HG02943 (cell line): ENCODE data around the gene KCTD18.

ENCODE experiments used
- ATAC-seq: cut with Tn5 transposase; IDR thresholded peaks from one replicate; pipeline ENCODE4 v1.9.1; 2021; ENCODE audit warnings: mild to moderate bottlenecking, low read depth, moderate library complexity; ENCODE audit not compliant: unreplicated experiment

KCTD18 gene

GRCh38 chr2:200459101-200459500, 50.8 kb downstream of the KCTD18 start:
- no peak for ATAC-seq

GRCh38 chr2:200456567-200456966, 53.3 kb downstream of the KCTD18 start:
- ATAC-seq: no peak

- peak; percentile 49 for ATAC-seq
Observed at GRCh38 chr2:200455958-200456421, 53.9 kb downstream of the KCTD18 start.

- ATAC-seq: peak; percentile 75
Observed at GRCh38 chr2:200454927-200455801, 54.7 kb downstream of the KCTD18 start.

GRCh38 chr2:200453853-200454534, 55.9 kb downstream of the KCTD18 start:
- no peak for ATAC-seq

GRCh38 chr2:200453142-200453852, 56.6 kb downstream of the KCTD18 start:
- ATAC-seq: no peak

- ATAC-seq: no peak
Observed at GRCh38 chr2:200452377-200452776, 57.5 kb downstream of the KCTD18 start.

- ATAC-seq: no peak
Observed at GRCh38 chr2:200451511-200451910, 58.4 kb downstream of the KCTD18 start.

- no peak for ATAC-seq
Observed at GRCh38 chr2:200450288-200450687, 59.6 kb downstream of the KCTD18 start.

GRCh38 chr2:200449149-200449548, 60.7 kb downstream of the KCTD18 start:
- ATAC-seq: no peak

- no peak for ATAC-seq
Observed at GRCh38 chr2:200448455-200448854, 61.4 kb downstream of the KCTD18 start.

GRCh38 chr2:200447139-200447855, 62.6 kb downstream of the KCTD18 start:
- ATAC-seq: no peak

GRCh38 chr2:200446612-200447011, 63.3 kb downstream of the KCTD18 start:
- ATAC-seq: no peak

- ATAC-seq: no peak
Observed at GRCh38 chr2:200445284-200445683, 64.6 kb downstream of the KCTD18 start.

GRCh38 chr2:200444530-200444929, 65.3 kb downstream of the KCTD18 start:
- ATAC-seq: no peak

GRCh38 chr2:200443916-200444315, 66.0 kb downstream of the KCTD18 start:
- ATAC-seq: no peak

GRCh38 chr2:200443376-200443775, 66.5 kb downstream of the KCTD18 start:
- ATAC-seq: no peak

GRCh38 chr2:200442471-200442870, 67.4 kb downstream of the KCTD18 start:
- ATAC-seq: no peak

GRCh38 chr2:200439981-200440380, 69.9 kb downstream of the KCTD18 start:
- ATAC-seq: no peak
